ENCODE results near the gene NLRC5. TPM values are rescaled to one million over a fixed set of nuclear protein-coding genes. Genes with fewer than 3 reads are reported as not detected.

NLRC5 gene
- total RNA-seq, 4 donors from 2014 or later = 47.6 to 314 (median 80.8) TPM

GRCh38 chr16:56944954-56945839 lies 44.2 kb upstream of the NLRC5 start:
- Histone ChIP-seq H3K4me1 (peaks cover 0 to 12% (median 1%) of the 10 kb centered on the region in 4 donors), H3K27ac (peak overlapping the region in 1 of 4 donors; percentile 38)
- DNase-seq = peak in 1 of 3 donors; percentile 44

GRCh38 chr16:56945847-56946527 lies 43.4 kb upstream of the NLRC5 start:
- H3K27me3 ChIP-seq = no peaks in the 10 kb centered on the region
- H3K36me3 ChIP-seq = peaks cover 0 to 62% (median 3%) of the 10 kb centered on the region in 3 donors
- no peaks in the 10 kb centered on the region for H3K9me3 ChIP-seq
- peak in 1 of 3 donors; percentile 42 for DNase-seq
- H3K4me3 ChIP-seq = no peak overlapping the region
- H3K4me1 ChIP-seq = peaks cover 0 to 10% (median 1%) of the 10 kb centered on the region in 4 donors
- H3K27ac ChIP-seq = no peak overlapping the region
- TF ChIP-seq POLR2A (IDR thresholded peaks at IDR 0.05) (no peak), CTCF (IDR thresholded peaks at IDR 0.05) (no peak)

More at GRCh38 chr16:56944954-56945839, 44.2 kb upstream of the NLRC5 start:
- H3K27me3 ChIP-seq = no peaks in the 10 kb centered on the region
- H3K9me3 ChIP-seq = no peaks in the 10 kb centered on the region
- H3K4me3 ChIP-seq = no peak overlapping the region
- no peak for TF ChIP-seq POLR2A (IDR thresholded peaks at IDR 0.05)
- no peak for TF ChIP-seq CTCF (IDR thresholded peaks at IDR 0.05)
- H3K36me3 ChIP-seq = peaks cover 0 to 70% (median 3%) of the 10 kb centered on the region in 3 donors

- DNase-seq = peak in 2 of 3 donors; percentile 42 to 64
Measured at GRCh38 chr16:56946767-56947603, 42.4 kb upstream of the NLRC5 start.

GRCh38 chr16:56947604-56947995 lies 41.8 kb upstream of the NLRC5 start:
- no peaks in the 10 kb centered on the region for H3K27me3 ChIP-seq
- no peaks in the 10 kb centered on the region for H3K9me3 ChIP-seq
- H3K4me1 ChIP-seq = peaks cover 0 to 10% (median 4%) of the 10 kb centered on the region in 4 donors
- DNase-seq = peak in 1 of 3 donors; percentile 15
- no peak for TF ChIP-seq POLR2A (IDR thresholded peaks at IDR 0.05)
- TF ChIP-seq CTCF (IDR thresholded peaks at IDR 0.05) = no peak
- peaks cover 0 to 46% (median 3%) of the 10 kb centered on the region in 3 donors for H3K36me3 ChIP-seq
- no peak overlapping the region for H3K27ac ChIP-seq
- no peak overlapping the region for H3K4me3 ChIP-seq

More at GRCh38 chr16:56946767-56947603, 42.4 kb upstream of the NLRC5 start:
- Histone ChIP-seq H3K4me3 (no peak overlapping the region), H3K36me3 (peaks cover 0 to 52% (median 3%) of the 10 kb centered on the region in 3 donors), H3K9me3 (no peaks in the 10 kb centered on the region), H3K27me3 (no peaks in the 10 kb centered on the region), H3K4me1 (peaks cover 0 to 10% (median 4%) of the 10 kb centered on the region in 4 donors), H3K27ac (no peak overlapping the region)
- TF ChIP-seq POLR2A (IDR thresholded peaks at IDR 0.05) (peak in 1 of 2 donors; percentile 9), CTCF (IDR thresholded peaks at IDR 0.05) (no peak)

GRCh38 chr16:56948234-56948633 lies 41.1 kb upstream of the NLRC5 start:
- no peaks in the 10 kb centered on the region for H3K27me3 ChIP-seq
- TF ChIP-seq CTCF (IDR thresholded peaks at IDR 0.05) (no peak), POLR2A (IDR thresholded peaks at IDR 0.05) (no peak)
- no peak overlapping the region for H3K4me3 ChIP-seq
- peaks cover 0 to 10% (median 4%) of the 10 kb centered on the region in 4 donors for H3K4me1 ChIP-seq
- peak in 1 of 3 donors; percentile 27 for DNase-seq
- H3K36me3 ChIP-seq = peaks cover 0 to 40% (median 3%) of the 10 kb centered on the region in 3 donors
- H3K9me3 ChIP-seq = no peaks in the 10 kb centered on the region
- H3K27ac ChIP-seq = no peak overlapping the region

All from Peyer's patch (tissue), 4 donors.